Regular cardiac myocyte (primary cell): Measurements from ENCODE around the gene RBM39. TPM values are rescaled to one million over a fixed set of nuclear protein-coding genes. Genes with fewer than 3 reads are reported as not detected.

Source experiments
- total RNA-seq: library from RNA; depleted of rRNA; stranded (reverse); fragments of >200 nt; gene quantifications from 2 replicates; pipeline ENCODE4 v1.2.3, GENCODE V29; 2014

RBM39 gene
- total RNA-seq = 260 and 357 TPM in 2 replicates

DNA sequence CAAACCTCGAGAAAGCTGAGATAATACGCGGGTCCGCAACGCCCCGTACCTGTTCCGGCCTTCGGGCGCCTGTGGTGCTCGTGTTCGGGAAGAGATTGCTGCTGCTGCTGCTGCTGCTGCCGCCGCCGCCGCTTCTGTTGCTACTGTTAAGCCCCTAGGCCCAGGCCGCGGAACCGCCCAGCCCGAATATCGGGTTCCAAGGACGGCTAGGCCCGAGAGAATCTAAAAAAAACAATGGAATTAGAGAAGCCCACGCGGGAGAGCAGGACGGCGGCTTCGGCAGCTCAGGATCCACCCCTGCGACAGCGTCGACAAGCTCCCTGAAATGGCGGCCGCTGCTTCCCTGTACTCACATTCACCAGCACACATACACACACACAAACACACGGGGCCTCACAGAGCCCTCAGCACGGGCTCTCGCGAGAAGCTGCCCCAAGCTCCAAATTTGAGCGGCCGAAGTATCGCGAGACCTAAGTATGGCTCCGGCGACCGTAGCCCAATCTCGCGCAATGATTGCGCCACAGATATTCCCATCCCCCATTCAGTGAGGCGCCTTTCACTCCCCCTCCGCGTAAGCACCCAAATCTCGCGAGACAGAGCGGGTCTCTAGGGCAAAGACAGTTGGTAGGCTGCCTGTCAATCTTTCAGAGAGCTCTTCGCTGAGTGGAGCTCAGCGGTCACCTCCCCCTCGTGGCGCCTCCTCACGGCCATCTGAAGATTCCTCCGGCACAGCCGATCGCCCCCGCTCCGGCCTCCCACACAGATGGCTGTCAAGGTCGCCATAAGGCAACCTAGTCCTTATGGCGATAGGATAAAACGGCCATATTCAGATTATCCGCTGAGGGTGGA is at the start of gene RBM39:
Gene RBM39, minus strand, starts transcription at position 369 of the 849 bp plus-strand sequence. CDS start 1,386 bp downstream, outside the sequence.

GRCh38 chr20:35771689-35772562 is 29.9 kb upstream of the RBM39 start, which contains the start of gene PHF20:
TSS of gene PHF20 (plus strand) at chr20:35772015. CDS start at chr20:35801523, 29,508 bp downstream.

DNA sequence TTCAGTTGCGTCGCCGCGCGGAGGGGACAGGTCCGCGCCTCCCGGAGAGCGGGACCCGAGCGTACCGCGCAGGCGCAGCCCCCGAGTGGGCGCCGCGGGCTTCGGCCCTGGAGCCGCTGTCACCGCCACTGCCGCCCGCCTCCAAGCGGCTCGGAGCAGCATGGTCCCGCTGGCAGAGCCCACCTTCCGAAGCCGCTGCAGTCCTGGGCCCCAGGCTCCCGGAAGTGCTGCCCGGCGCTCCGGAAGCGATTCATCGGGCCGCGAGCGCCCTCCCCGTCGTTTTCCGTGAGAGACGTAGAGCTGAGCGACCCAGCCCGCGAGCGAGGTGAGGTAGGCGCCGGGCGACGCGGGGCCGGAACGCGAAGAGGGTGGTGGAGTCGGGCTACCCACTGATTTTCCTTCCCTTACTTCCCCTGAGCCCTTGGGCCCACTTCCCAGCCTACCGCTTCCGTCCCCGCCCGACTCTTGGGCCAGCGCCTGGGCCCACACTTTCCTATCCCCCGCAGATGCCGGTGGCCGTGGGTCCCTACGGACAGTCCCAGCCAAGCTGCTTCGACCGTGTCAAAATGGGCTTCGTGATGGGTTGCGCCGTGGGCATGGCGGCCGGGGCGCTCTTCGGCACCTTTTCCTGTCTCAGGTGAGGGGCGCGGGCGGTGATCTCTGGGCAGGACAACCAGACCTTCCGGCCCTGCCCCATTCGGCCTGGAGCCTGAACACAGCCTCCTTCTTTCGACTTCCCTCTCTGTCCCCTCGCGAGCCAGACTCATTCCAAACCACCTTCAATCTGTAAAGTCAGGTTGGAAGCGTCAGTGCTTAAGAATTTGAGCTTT is 42.7 kb downstream of the RBM39 start, which contains the start of the genes NFS1 and ROMO1:
Gene NFS1, minus strand, starts transcription at position 226 of the 830 bp plus-strand sequence. Its CDS starts 64 bp downstream, at position 162.
Gene ROMO1, plus strand, starts transcription at position 279 of the 830 bp plus-strand sequence. Its CDS starts 228 bp downstream, at position 507.

GRCh38 chr20:35664466-35665206 is 77.4 kb downstream of the RBM39 start, which contains the start of the genes CPNE1 and RBM12:
TSS of gene CPNE1 (minus strand) at chr20:35664900. CDS start at chr20:35632923, 31,977 bp downstream.
TSS of gene RBM12 (minus strand) at chr20:35664900. CDS start at chr20:35655322, 9,578 bp downstream.

Other genes starting within 250 kb of the RBM39 start
- not detected in 2 replicates for gene C20orf173, start 212.6 kb downstream of the RBM39 start, total RNA-seq
- 336 and 765 TPM in 2 replicates for gene ERGIC3, start 200.2 kb downstream of the RBM39 start, total RNA-seq
- gene SPAG4, start 126.4 kb downstream of the RBM39 start, total RNA-seq = 17.1 and 36.1 TPM in 2 replicates
- gene CPNE1, start 77.4 kb downstream of the RBM39 start, total RNA-seq = 145 and 170 TPM in 2 replicates
- 29.9 and 33.2 TPM in 2 replicates for gene RBM12, start 77.4 kb downstream of the RBM39 start, total RNA-seq
- 26.5 and 28.0 TPM in 2 replicates for gene NFS1, start 42.9 kb downstream of the RBM39 start, total RNA-seq
- 182 and 251 TPM in 2 replicates for gene ROMO1, start 42.9 kb downstream of the RBM39 start, total RNA-seq
- gene PHF20, start 29.8 kb upstream of the RBM39 start, total RNA-seq = 28.6 and 29.3 TPM in 2 replicates
- gene SCAND1, start 212.2 kb upstream of the RBM39 start, total RNA-seq = 43.4 and 64.8 TPM in 2 replicates
- gene CNBD2, start 226.3 kb upstream of the RBM39 start, total RNA-seq = 1.7 and 2.7 TPM in 2 replicates